Measurements from ENCODE around the gene CD2BP2.

Gene CD2BP2

DNA sequence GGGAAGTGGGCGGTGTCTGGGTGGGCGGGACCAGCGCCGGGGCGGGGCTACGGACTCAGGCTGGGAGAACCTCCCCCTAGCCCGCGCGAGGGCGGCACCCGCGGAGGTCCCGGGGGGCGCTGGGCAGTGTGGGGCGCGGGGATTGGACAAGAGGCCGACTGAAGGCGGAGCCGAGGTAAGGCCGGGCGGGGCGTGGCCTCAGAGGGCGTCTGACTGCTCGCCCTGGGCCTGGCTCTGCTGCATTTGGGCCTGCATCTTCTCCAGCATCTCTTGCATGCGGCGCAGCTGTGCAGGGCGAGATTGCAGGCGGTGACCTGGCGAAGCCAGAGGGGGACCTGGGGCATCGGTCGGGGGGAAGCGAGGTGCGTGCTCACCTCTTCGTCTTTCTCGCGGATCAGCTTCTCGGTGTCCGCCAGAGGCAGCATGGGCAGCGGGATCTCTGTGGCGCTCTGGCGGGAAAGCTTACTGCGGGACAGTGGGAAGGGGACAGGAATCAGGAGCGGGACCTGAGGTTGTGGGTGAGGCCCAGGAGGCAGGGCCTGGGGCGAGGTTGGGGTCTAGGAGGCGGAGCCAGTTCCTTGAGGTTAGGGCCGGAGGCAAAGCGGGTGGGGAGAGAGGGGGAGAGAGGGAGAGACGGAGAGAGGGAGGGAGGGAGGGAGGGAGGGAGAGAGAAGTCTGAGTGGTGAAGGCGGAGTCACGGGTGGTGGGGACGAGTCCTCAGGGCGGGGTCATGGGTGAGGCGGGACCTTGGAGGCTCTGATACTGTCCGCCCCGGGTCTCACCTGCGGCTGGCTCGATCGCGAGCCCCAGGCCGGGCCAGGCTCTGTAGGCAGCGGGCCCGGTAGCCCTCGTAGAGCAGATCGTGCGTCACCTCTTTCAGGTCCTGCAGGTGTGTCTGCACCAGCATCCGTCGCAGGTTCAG lies 23.4 kb upstream of the CD2BP2 start:
- peak; percentile 100 for DNase-seq

- peak; percentile 92 for DNase-seq
These were observed 22.7 kb upstream of the CD2BP2 start for GRCh38 chr16:30377812-30378235.

DNA sequence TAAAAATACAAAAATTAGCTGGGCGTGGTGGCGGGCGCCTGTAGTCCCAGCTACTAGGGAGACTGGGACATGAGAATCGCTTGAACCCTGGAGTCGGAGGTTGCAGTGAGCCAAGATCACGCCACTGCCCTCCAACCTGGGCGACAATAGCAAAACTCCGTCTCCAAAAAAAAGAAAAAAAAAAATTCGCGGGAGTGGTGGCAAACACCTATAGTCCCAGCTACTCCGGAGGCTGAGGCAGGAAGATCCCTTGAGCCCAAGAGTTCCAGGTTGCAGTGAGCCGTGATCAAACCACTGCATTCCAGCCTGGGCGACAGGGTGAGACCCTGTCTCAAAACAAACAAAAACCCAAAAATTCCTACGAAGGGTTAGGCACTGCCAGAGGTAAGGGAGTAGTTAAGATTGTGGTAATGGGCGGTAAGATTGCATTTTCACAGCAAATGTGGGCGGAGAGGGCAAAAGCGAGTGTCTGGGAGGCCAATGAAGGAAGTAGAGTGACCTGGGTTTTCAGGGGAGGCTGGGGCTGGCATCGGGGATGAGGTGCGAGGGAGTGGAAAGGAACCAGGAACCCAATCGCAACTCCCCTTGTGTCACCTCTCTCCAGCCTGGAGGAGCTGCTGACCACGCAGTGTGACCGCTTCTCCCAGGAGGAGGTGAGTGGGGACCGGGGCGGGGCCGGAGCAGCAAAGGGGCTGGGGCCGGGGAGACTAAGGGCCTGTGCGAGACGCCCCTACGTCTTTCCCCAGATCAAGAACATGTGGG lies 22.1 kb upstream of the CD2BP2 start:
- no peak for DNase-seq

GRCh38 chr16:30376461-30376902 lies 21.4 kb upstream of the CD2BP2 start:
- DNase-seq: no peak

GRCh38 chr16:30375864-30376263 lies 20.8 kb upstream of the CD2BP2 start:
- DNase-seq: no peak

DNA sequence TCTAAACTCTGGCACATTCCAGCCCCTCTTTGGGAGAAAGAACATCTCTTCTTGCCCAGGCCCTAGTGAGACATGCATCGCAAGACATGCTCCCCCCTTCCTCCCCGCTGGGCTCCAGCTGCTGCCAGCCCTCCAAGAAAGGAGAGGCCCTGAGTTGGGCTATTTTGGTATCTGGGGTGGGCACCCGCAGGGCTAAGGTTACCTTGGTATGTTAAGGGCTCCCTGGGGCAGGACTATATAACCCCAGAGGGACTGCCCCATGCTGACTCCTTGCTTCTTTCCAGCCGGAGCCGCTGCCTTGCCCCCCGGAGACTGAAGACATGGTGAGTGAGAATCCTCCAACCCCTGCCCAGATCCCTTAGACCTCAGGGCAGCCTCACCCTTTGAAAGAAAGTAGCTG lies 19.4 kb upstream of the CD2BP2 start, which contains the start of gene MYL11:
MYL11 (plus strand) TSS at position 265 of the 400 bp plus-strand sequence; CDS start at position 321, 56 bp downstream.
- DNase-seq: no peak

GRCh38 chr16:30372725-30373124 lies 17.6 kb upstream of the CD2BP2 start:
- no peak for DNase-seq

DNA sequence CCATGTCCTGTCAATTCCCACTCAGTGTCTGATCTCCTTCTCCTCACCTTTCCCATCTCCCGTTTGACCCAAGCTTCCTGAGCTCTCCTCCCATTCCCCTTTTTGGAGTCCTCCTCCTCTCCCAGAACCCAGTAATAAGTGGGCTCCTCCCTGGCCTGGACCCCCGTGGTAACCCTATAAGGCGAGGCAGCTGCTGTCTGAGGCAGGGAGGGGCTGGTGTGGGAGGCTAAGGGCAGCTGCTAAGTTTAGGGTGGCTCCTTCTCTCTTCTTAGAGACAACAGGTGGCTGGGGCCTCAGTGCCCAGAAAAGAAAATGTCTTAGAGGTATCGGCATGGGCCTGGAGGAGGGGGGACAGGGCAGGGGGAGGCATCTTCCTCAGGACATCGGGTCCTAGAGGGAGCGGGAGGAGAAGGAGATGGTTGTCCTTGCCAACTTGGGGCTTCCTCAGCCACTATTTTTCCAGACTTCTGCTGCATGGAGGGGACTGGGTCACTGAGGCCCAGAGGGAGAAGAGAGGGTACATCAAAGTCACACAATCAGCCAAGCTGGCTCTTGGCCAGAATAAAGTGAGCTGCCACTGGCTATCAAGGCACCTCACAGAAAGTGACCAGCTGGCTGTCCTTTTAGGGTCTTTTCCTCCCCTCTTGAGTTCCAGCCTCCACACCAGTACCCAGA lies 17.1 kb upstream of the CD2BP2 start:
- peak; percentile 55 for DNase-seq

DNA sequence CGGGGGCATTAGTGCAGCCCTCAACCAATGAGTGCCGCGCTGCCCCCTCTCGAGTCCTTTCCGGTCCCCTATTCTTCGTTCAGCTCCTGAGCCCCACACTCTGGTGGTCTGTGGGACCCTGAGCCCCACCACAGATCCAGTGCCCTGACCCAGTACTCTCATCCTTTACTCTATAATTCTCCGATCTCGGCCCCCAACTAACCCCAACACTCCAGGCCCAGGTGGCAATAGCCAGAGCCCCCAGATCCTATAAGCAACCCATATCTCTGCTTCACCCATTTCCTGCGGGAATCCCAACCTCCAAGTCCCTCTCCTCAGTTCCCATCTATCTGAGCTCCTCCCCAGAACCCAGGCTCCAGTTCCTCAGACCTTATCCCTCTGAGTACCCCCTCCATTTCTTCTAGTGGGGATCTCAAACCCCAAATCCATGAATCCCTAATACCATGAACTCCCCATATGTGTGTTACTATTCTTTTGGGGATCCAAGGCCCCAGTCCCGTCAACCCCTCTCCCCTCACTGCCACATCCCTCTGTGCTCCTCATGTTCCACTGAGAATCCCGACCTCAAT lies 16.2 kb upstream of the CD2BP2 start:
- DNase-seq: no peak

DNA sequence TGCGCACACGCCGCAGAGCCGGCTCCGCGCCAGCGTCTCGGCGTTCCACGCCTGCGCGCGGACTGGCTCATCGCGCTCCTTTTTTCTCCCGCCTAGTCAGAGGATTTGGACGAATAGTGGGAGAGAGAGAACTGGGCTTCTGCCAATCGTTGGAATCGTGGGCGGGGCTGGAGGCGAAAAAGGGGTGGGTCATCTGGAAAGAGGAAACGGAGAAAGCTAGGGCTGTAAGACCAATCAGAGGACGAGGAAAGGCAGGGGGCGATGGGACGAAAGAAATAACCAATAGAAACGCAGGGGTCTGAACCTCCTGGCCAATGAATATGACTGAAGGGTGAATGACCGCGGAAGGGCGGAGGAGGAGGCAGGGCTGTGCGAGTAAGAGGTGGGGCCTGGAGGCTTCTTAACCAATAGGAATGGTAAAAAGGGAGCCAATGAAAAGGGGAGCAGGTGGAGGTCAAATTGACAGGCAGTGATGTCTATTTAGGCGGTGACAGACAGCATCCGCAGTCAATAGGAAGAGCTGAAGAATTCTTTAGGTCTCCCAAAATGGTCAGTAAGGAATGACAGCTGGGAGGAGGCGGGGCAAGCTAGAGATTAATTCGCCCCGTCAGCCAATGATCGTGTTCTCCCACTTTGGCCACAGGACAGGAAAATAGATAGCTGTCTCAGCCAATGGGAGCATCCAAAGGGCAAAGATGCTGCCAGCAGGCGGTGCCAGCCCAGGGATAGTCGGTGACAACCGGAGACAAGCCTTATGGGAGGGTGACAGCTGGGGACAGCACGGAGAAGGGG lies 15.5 kb upstream of the CD2BP2 start, which contains the start of gene TBC1D10B:
TBC1D10B (minus strand) TSS at position 39 of the 792 bp plus-strand sequence. CDS start 311 bp downstream, outside the sequence.
- DNase-seq: peak; percentile 96

DNA sequence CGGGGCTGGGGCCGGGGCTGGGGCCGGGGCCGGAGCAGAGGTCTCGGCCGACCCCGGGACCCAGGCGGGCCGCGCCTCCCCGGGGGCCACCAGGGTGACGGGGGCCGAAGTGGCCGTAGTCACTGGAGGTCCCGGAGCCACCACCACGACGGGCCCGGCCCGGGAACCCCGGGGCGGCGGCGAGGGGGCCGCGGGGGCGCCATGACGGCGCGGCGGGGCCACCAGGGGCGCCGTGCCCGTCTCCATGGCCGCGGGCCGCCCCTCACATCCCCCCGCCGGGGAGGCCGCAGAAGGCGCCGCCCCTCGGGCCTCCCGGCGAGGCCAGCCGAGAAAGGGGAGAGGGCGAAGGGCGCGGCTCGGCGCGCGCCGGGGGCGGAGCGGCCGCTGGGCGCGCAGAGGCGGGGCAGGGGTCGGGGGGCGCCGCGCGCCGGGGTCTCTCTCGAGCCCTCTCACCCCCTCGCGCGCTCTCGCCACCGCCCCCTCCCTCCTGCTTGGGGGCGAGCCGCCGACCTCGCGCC lies 14.9 kb upstream of the CD2BP2 start:
- no peak for DNase-seq

DNA sequence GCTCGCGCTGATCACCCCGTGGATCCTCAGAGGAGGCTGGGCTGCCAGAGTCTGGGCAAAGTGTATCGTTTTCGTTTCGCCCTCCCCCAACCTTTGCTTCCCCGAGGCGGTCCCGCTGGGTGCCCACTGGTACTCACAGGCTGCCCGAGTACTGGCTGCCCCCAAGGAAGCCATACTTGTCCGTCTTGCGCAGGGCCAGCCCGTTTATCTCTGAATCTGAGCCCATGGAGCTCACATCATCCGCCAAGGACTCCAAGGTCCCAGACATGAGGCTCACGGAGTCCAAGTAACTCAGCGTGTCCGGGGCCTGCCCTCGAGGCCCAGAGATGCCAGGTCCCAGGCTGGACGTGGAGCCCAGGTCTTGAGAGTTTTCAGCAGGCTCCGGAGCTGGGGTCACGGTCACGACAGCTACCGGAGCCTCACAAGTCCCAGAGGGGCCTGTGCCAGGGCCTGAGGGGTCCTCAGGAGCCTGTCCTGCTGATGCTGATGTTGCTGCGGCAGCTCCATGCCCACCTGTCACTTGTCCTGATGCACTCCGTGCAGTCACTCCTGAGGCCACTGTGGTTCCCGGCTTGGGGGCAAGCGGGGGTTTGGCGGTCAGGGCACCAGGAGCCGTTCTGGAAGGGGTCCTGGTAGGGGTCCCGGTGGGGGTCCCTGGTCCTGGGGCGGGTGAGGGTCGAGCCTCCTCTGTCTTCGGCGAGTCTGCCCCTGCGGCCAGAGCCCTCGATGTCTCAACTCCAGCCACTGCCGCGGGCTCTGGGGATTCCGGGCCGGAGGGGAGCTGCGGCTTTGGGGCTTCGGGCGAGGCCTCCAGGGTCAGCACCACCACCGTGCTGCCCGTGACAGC lies 14.2 kb upstream of the CD2BP2 start:
- peak; percentile 65 for DNase-seq

DNA sequence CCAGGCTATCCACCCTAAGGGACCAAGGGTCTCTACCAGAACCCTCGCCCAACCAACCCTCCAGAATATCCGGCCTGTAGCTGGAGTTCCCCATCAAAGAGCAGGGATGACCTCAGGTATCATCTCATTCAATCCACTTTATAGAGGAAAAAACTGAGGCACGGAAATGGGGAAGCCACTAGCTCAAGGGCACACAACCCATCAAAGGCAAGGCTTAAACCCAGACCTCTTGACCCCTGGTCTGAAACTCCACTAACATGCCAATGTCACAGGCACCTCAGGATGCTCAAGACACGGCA lies 13.6 kb upstream of the CD2BP2 start:
- no peak for DNase-seq

GRCh38 chr16:30368122-30368791 lies 13.1 kb upstream of the CD2BP2 start:
- peak; percentile 56 for DNase-seq

GRCh38 chr16:30367349-30368009 lies 12.4 kb upstream of the CD2BP2 start:
- DNase-seq: no peak

DNA sequence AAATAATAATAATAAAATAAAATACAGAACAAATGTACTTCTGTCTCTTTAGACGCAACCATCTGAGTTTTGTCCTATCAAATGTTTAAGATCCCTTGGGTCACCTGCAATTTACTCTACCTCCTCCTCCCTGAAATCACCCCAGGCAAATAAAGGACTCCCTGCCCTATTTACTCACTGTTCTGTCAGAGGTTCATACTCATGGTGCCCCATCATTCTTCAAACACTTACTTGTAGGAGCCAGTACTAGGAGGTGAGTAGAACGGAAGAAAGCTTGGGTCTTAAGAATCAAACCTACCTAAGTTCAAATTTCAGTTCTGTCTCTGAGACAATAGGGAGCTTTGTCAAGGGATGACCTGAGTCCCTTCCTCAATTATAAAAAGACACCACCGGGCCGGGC lies 11.4 kb upstream of the CD2BP2 start:
- no peak for DNase-seq

DNA sequence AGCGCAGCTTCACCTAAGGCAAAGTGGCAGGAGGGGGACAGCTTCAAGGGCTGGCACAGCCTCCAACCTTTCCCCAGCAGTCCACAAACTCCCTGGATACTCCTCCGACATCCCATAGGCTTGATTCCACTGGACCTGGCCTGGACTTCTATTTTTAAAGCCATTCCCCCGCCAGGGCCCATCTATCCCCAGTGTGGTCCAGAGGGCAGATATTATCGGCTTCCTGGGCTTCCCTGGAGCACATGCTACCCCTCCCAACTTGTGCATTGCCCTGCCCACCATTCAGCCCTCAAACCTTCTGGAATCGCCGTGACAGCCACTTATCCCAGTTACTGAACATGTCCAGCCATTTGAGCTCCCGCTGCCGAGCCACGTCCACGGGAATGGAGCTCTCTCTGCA lies 10.1 kb upstream of the CD2BP2 start:
- DNase-seq: no peak

- no peak for DNase-seq
These were observed 6.1 kb upstream of the CD2BP2 start for GRCh38 chr16:30361180-30361579.

GRCh38 chr16:30359871-30360170 lies 4.7 kb upstream of the CD2BP2 start:
- DNase-seq: no peak

Data from activated CD8-positive, alpha-beta memory T cell treated with anti-CD3 and anti-CD28 coated beads, Interleukin-2, amount 50 U/mL, for 48 hours (primary cell).